ENCODE data around the gene FYB1.

- TF ChIP-seq CTCF (IDR thresholded peaks at IDR 0.05) (no peak), POLR2A (IDR thresholded peaks at IDR 0.05) (no peak)
These were observed 99.3 kb downstream of the FYB1 start for GRCh38 chr5:39120052-39120420.

Data from esophagus squamous epithelium (tissue), 4 donors.